Endodermal cell (in vitro differentiated cells): Measurements from ENCODE around the gene EYA2. TPM values are rescaled to one million over a fixed set of nuclear protein-coding genes. Genes with fewer than 3 reads are reported as not detected.
A peak's percentile ranks its signal among the peaks of the same experiment; 100 is the strongest.

Experiments used
- DNase-seq: peaks from one replicate; pipeline ENCODE4 v3.0.0-alpha.2; 2017
- H3K27ac ChIP-seq: 2 replicates; pipeline ENCODE4 v1.5.1; 2013; ENCODE audit warnings: mild to moderate bottlenecking, low read depth, low read length, moderate library complexity
- H3K27me3 ChIP-seq: 2 replicates; pipeline ENCODE4 v1.6.1; 2013; ENCODE audit warnings: mild to moderate bottlenecking, low read length, moderate library complexity; ENCODE audit not compliant: insufficient read depth, control insufficient read depth, poor library complexity, severe bottlenecking
- H3K36me3 ChIP-seq: 2 replicates; pipeline ENCODE4 v1.7.0; 2013; ENCODE audit warnings: mild to moderate bottlenecking, low read length, moderate library complexity; ENCODE audit not compliant: control insufficient read depth, insufficient read depth
- H3K4me1 ChIP-seq: one replicate; pipeline ENCODE4 v1.7.0; 2013; ENCODE audit warnings: low read length; ENCODE audit not compliant: control insufficient read depth, insufficient read depth
- H3K4me3 ChIP-seq: 2 replicates; pipeline ENCODE4 v1.5.1; 2013; ENCODE audit warnings: mild to moderate bottlenecking, low read length, moderate library complexity
- H3K9ac ChIP-seq: 2 replicates; pipeline ENCODE4 v1.6.1; 2013; ENCODE audit warnings: mild to moderate bottlenecking, low read length, moderate library complexity; ENCODE audit not compliant: poor library complexity, severe bottlenecking; ENCODE audit errors: extremely low read depth
- H3K9me3 ChIP-seq: 2 replicates; pipeline ENCODE4 v1.6.1; 2013; ENCODE audit warnings: mild to moderate bottlenecking, low read length, moderate library complexity; ENCODE audit not compliant: control insufficient read depth
- H3K27ac Mint-ChIP-seq: 2 replicates; pipeline ENCODE4 v1.8.0; 2020; ENCODE audit warnings: mixed read lengths
- H3K27me3 Mint-ChIP-seq: 2 replicates; pipeline ENCODE4 v1.8.0; 2021; ENCODE audit warnings: mild to moderate bottlenecking, mixed read lengths; ENCODE audit not compliant: insufficient read depth
- H3K36me3 Mint-ChIP-seq: 2 replicates; pipeline ENCODE4 v1.8.0; 2020; ENCODE audit warnings: low read depth, mixed read lengths
- H3K4me1 Mint-ChIP-seq: 2 replicates; pipeline ENCODE4 v1.8.0; 2020; ENCODE audit warnings: mixed read lengths
- H3K4me3 Mint-ChIP-seq: 2 replicates; pipeline ENCODE4 v1.8.0; 2020; ENCODE audit warnings: mild to moderate bottlenecking, moderate library complexity, mixed read lengths
- H3K9me3 Mint-ChIP-seq: 2 replicates; pipeline ENCODE4 v1.8.0; 2020; ENCODE audit warnings: mild to moderate bottlenecking, mixed read lengths
- WGBS, 2 experiments: methylation state at CpG; one replicate each; pipeline versions ENCODE4 v1.1.5 to v1.1.7; 2013; ENCODE audit warnings: missing lambda C conversion rate in 2 of 2, mixed read lengths in 1 of 2; ENCODE audit not compliant: insufficient coverage in 1 of 2, insufficient read length in 1 of 2; 5-methylcytosine and 5-hydroxymethylcytosine counted together
- total RNA-seq, 2 donors: library from RNA; stranded (reverse); fragmentation: NEBNext Ultra II Directional in 1 of 2; extraction: Animal tissue kit (Norgen Biotek cat#: 25700) in 1 of 2; gene quantifications; 2 replicates in 1 of 2; 3 replicates in 1 of 2; pipeline ENCODE4 v1.2.1, GENCODE V29; 2021
- TF ChIP-seq, protein P1 (sequence below): fragments of 200-600 bp; sonication (generic); conservative IDR thresholded peaks from 2 replicates; pipeline ENCODE4 v1.5.0; 2021; ENCODE audit warnings: antibody characterized with exemption, mild to moderate bottlenecking

EYA2 gene
- total RNA-seq, 2 donors from 2014 or later: 9.1 to 18.0 TPM

- Mint-ChIP-seq H3K4me1 (no peaks in the 10 kb centered on the region), H3K9me3 (no peaks in the 10 kb centered on the region), H3K36me3 (no peaks in the 10 kb centered on the region), H3K27ac (no peak overlapping the region), H3K27me3 (peaks cover 6% of the 10 kb centered on the region), H3K4me3 (no peak overlapping the region)
- DNase-seq: no peak
- no peaks in the 10 kb centered on the region for H3K36me3 ChIP-seq
- no peak overlapping the region for H3K27ac ChIP-seq
- no peaks in the 10 kb centered on the region for H3K9me3 ChIP-seq
- H3K27me3 ChIP-seq: peaks cover 5% of the 10 kb centered on the region
- TF ChIP-seq, protein P1, sequence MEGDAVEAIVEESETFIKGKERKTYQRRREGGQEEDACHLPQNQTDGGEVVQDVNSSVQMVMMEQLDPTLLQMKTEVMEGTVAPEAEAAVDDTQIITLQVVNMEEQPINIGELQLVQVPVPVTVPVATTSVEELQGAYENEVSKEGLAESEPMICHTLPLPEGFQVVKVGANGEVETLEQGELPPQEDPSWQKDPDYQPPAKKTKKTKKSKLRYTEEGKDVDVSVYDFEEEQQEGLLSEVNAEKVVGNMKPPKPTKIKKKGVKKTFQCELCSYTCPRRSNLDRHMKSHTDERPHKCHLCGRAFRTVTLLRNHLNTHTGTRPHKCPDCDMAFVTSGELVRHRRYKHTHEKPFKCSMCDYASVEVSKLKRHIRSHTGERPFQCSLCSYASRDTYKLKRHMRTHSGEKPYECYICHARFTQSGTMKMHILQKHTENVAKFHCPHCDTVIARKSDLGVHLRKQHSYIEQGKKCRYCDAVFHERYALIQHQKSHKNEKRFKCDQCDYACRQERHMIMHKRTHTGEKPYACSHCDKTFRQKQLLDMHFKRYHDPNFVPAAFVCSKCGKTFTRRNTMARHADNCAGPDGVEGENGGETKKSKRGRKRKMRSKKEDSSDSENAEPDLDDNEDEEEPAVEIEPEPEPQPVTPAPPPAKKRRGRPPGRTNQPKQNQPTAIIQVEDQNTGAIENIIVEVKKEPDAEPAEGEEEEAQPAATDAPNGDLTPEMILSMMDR: no peak
- H3K9ac ChIP-seq: no peak overlapping the region
- WGBS, 2 experiments: 79 to 82% methylated on average over 5 to 6 of the region's 6 CpGs
- no peaks in the 10 kb centered on the region for H3K4me1 ChIP-seq
- no peak overlapping the region for H3K4me3 ChIP-seq
Observed at GRCh38 chr20:46857061-46857831, 37.4 kb upstream of the EYA2 start.

DNA sequence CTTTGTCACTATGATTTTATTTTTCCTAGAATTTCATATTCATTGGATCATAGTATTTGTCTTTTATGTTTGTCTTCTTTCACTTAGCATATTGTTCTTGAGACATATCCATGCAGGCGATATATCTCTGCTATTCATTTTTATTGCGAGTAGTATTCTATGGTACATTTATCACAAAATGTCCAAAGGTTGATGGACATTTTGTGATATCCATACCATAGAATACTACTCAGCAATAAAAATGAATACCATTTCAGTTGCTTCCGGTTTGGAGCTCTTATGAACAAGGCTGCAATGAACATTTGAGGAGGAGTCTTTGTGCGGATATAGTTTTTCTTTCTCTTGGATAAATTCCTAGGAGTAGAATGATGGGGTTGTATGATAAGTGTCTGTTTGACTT lies 28.8 kb upstream of the EYA2 start:
- Histone ChIP-seq H3K27ac (no peak overlapping the region), H3K4me3 (no peak overlapping the region), H3K27me3 (peaks cover 5% of the 10 kb centered on the region), H3K36me3 (no peaks in the 10 kb centered on the region), H3K9me3 (peaks cover 7% of the 10 kb centered on the region), H3K9ac (no peak overlapping the region), H3K4me1 (no peaks in the 10 kb centered on the region)
- H3K4me1 Mint-ChIP-seq: no peaks in the 10 kb centered on the region
- H3K4me3 Mint-ChIP-seq: no peak overlapping the region
- H3K9me3 Mint-ChIP-seq: peaks cover 6% of the 10 kb centered on the region
- no peak for DNase-seq
- H3K36me3 Mint-ChIP-seq: no peaks in the 10 kb centered on the region
- no peak overlapping the region for H3K27ac Mint-ChIP-seq
- H3K27me3 Mint-ChIP-seq: peaks cover 3% of the 10 kb centered on the region
- TF ChIP-seq, protein P1: no peak
- WGBS, 2 experiments: 90 to 99% methylated on average over 2 to 4 of the region's 4 CpGs

DNA sequence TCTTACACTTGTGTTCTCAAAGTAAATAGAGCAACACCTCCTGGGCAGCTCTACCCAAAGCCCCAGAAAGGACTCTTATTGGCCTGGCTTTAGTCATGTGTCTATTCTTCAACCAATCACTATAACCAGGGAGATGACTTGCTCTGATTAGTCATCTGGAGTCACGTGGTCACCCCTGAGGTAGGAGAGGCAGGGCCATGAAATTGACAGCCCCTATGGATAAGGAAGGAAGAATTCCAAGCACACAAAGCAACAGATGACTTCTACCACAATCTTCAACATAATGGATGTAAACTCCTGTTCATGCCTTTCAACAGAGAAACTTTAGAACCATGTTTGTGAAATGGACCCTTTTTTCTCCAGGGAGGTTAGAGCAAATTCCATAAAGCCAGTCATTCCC lies 24.6 kb upstream of the EYA2 start:
- H3K27ac Mint-ChIP-seq: no peak overlapping the region
- peaks cover 7% of the 10 kb centered on the region for H3K4me1 Mint-ChIP-seq
- H3K27me3 ChIP-seq: no peaks in the 10 kb centered on the region
- no peaks in the 10 kb centered on the region for H3K36me3 Mint-ChIP-seq
- no peaks in the 10 kb centered on the region for H3K4me1 ChIP-seq
- peak overlapping the region; percentile 2 for H3K4me3 ChIP-seq
- no peak overlapping the region for H3K27ac ChIP-seq
- DNase-seq: no peak
- peaks cover 7% of the 10 kb centered on the region for H3K9me3 ChIP-seq
- no peaks in the 10 kb centered on the region for H3K36me3 ChIP-seq
- no peak overlapping the region for H3K9ac ChIP-seq
- TF ChIP-seq, protein P1: no peak
- H3K4me3 Mint-ChIP-seq: no peak overlapping the region
- H3K27me3 Mint-ChIP-seq: no peaks in the 10 kb centered on the region
- H3K9me3 Mint-ChIP-seq: peaks cover 6% of the 10 kb centered on the region
- 86% methylated on average over 1 of the region's 1 CpG; no CpG with 5 or more reads in 1 of the 2 experiments for WGBS, 2 experiments
